Endothelial cell (in vitro differentiated cells): ENCODE results near the gene TEX35. TPM values are rescaled to one million over a fixed set of nuclear protein-coding genes. Genes with fewer than 3 reads are reported as not detected.
A peak's percentile ranks its signal among the peaks of the same experiment; 100 is the strongest.

Experiments
- DNase-seq: peaks from one replicate; pipeline ENCODE4 v3.0.0; 2021; ENCODE audit warnings: low spot score
- H3K27ac Mint-ChIP-seq: one replicate; pipeline ENCODE4 v1.8.0; 2021; ENCODE audit warnings: mixed read lengths, inconsistent platforms; ENCODE audit not compliant: unreplicated experiment
- H3K27me3 Mint-ChIP-seq: one replicate; pipeline ENCODE4 v1.8.0; 2021; ENCODE audit warnings: mild to moderate bottlenecking, moderate library complexity, mixed read lengths, inconsistent platforms; ENCODE audit not compliant: unreplicated experiment
- H3K36me3 Mint-ChIP-seq: one replicate; pipeline ENCODE4 v1.8.0; 2021; ENCODE audit warnings: mild to moderate bottlenecking, low read depth, mixed read lengths, inconsistent platforms; ENCODE audit not compliant: unreplicated experiment
- H3K4me1 Mint-ChIP-seq: one replicate; pipeline ENCODE4 v1.8.0; 2021; ENCODE audit warnings: mild to moderate bottlenecking, mixed read lengths, inconsistent platforms; ENCODE audit not compliant: unreplicated experiment
- H3K4me3 Mint-ChIP-seq: one replicate; pipeline ENCODE4 v1.8.0; 2021; ENCODE audit warnings: mild to moderate bottlenecking, mixed read lengths, inconsistent platforms; ENCODE audit not compliant: unreplicated experiment
- H3K9me3 Mint-ChIP-seq: one replicate; pipeline ENCODE4 v1.8.0; 2021; ENCODE audit warnings: mixed read lengths, inconsistent platforms; ENCODE audit not compliant: unreplicated experiment
- total RNA-seq: library from RNA; stranded (reverse); fragmentation: NEBNext Ultra II Directional; extraction: Animal tissue kit (Norgen Biotek cat#: 25700); gene quantifications from one replicate; pipeline ENCODE4 v1.2.1, GENCODE V29; 2021; ENCODE audit not compliant: unreplicated experiment
- TF ChIP-seq, protein P1 (sequence below): fragments of 200-600 bp; sonication (generic); IDR thresholded peaks from one replicate; pipeline ENCODE4 v1.5.0; 2021; ENCODE audit warnings: antibody characterized with exemption; ENCODE audit not compliant: unreplicated experiment

Gene TEX35
- total RNA-seq, 1 donor from 2014 or later, result not detected

DNA sequence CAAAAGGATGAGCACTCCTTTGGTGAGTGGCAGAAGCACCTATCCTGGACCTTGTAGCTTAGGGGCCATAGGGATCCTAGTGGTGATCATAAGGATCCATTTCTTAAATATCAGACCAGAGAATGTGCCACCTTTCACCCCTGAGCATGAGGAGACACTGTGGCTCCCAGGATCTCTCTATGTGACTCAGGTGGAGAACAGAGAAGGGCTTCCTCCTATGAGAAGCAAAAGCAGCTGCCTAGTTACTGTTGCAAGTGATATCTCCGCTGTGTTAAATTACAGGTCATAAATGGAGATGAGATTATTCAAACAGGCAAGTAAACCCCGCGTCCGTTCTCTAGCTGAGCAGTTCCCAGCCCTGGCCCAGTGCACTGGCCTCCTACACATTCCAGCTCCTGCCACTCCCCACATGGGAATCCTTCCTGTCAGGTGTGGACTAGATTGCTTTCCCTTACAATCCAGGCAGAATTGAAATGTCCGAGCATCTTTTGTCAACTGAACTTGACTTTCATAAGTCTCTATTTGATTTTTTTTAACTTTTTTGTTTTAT is 42.4 kb upstream of the TEX35 start:
- Mint-ChIP-seq H3K27ac (no peak overlapping the region), H3K4me3 (no peak overlapping the region), H3K4me1 (peaks cover 30% of the 10 kb centered on the region), H3K36me3 (peaks cover 55% of the 10 kb centered on the region), H3K27me3 (peaks cover 4% of the 10 kb centered on the region), H3K9me3 (no peaks in the 10 kb centered on the region)
- TF ChIP-seq, protein P1, sequence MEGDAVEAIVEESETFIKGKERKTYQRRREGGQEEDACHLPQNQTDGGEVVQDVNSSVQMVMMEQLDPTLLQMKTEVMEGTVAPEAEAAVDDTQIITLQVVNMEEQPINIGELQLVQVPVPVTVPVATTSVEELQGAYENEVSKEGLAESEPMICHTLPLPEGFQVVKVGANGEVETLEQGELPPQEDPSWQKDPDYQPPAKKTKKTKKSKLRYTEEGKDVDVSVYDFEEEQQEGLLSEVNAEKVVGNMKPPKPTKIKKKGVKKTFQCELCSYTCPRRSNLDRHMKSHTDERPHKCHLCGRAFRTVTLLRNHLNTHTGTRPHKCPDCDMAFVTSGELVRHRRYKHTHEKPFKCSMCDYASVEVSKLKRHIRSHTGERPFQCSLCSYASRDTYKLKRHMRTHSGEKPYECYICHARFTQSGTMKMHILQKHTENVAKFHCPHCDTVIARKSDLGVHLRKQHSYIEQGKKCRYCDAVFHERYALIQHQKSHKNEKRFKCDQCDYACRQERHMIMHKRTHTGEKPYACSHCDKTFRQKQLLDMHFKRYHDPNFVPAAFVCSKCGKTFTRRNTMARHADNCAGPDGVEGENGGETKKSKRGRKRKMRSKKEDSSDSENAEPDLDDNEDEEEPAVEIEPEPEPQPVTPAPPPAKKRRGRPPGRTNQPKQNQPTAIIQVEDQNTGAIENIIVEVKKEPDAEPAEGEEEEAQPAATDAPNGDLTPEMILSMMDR, result no peak
- DNase-seq, result no peak

DNA sequence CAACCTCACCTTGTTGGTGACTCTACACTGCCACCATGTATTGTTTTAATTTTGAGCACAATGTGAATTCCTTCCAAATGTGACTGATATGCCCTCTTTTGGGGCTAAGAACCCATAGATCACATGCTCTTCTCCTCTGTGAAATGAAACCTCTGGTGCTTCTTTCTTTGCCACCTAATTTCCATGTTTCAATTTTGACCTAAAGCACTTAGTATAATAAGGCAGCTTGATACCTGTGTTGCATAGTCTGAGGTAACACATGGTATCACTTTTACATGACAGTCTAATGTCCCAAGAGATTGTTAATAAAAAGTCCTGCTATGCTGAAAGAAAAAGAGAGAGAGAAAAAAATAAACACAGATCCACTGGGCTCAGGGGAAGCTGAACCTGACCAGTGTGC is 40.4 kb upstream of the TEX35 start:
- Mint-ChIP-seq H3K36me3 (peaks cover 55% of the 10 kb centered on the region), H3K4me3 (no peak overlapping the region), H3K27me3 (no peaks in the 10 kb centered on the region), H3K27ac (no peak overlapping the region), H3K9me3 (no peaks in the 10 kb centered on the region), H3K4me1 (peaks cover 28% of the 10 kb centered on the region)
- DNase-seq, result no peak
- TF ChIP-seq, protein P1, result no peak

GRCh38 chr1:178477373-178477772 is 35.5 kb upstream of the TEX35 start:
- peaks cover 53% of the 10 kb centered on the region for H3K36me3 Mint-ChIP-seq
- no peak overlapping the region for H3K27ac Mint-ChIP-seq
- H3K4me3 Mint-ChIP-seq, result no peak overlapping the region
- no peaks in the 10 kb centered on the region for H3K9me3 Mint-ChIP-seq
- DNase-seq, result no peak
- H3K4me1 Mint-ChIP-seq, result peaks cover 28% of the 10 kb centered on the region
- H3K27me3 Mint-ChIP-seq, result peaks cover 5% of the 10 kb centered on the region
- TF ChIP-seq, protein P1, result no peak

DNA sequence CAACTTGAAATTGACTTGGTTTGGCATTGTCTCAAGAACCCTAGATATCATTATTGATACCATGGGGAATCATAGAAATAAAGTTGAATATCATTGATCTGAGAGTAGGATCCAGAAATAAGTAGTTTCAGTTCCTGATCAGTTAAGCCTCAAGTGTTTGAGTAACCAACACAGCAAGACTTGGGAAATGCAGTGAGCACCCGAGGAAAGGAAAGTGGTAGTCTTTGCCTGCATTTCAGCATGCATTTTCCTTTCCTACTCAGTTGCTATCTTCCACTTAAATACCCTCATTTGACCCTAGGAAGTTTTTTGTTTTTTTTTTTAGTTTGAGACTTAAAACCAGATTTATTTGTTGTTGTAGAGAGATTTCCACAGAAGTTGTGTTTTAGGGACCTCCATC is 35.1 kb upstream of the TEX35 start:
- no peak overlapping the region for H3K27ac Mint-ChIP-seq
- peaks cover 5% of the 10 kb centered on the region for H3K27me3 Mint-ChIP-seq
- no peak overlapping the region for H3K4me3 Mint-ChIP-seq
- H3K4me1 Mint-ChIP-seq, result peaks cover 23% of the 10 kb centered on the region
- H3K36me3 Mint-ChIP-seq, result peaks cover 53% of the 10 kb centered on the region
- TF ChIP-seq, protein P1, result no peak
- no peaks in the 10 kb centered on the region for H3K9me3 Mint-ChIP-seq
- no peak for DNase-seq

DNA sequence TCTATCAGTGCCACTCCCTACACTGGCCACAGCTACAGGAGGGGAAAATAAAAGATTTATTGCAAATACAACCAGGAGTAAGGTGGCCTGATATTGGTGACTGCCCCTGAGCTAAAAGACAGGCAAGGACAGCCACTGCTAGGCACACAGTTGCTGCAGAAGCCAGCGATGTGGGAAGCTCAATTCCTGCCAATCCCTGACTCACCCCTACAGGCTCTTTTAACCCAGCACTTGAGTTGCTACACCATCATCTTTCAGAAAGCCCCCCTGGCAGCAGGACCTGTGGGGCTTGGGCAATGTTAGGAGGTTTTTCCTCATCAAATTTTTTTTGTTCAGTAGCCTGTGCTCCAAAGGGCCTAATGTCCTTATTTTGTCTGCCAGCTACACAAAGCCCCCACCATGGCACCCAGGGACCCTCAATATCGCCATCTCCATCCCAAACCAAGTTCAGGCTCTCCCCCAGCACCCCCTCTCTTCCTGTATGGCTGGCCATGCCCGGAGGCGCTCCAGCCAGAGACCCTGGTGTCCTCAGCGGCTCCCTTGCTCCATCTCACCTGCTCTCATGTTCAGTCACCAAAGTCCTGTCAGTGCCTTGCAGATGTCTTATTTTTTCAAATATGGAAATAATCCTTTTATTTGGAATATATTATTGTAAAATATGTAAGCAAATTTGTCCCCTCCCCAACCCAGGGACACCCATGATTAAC is 29.5 kb upstream of the TEX35 start:
- Mint-ChIP-seq H3K36me3 (peaks cover 35% of the 10 kb centered on the region), H3K9me3 (no peaks in the 10 kb centered on the region), H3K27ac (peak overlapping the region; percentile 44), H3K27me3 (peaks cover 22% of the 10 kb centered on the region), H3K4me3 (peak overlapping the region; percentile 50), H3K4me1 (peaks cover 35% of the 10 kb centered on the region)
- DNase-seq, result no peak
- TF ChIP-seq, protein P1, result no peak
